ENCODE measurements around the gene POLR3H.
A peak's percentile ranks its signal among the peaks of the same experiment; 100 is the strongest.

Gene POLR3H

GRCh38 chr22:41534219-41534618 lies 10.1 kb downstream of the POLR3H start:
- no peak for FAIRE-seq

- FAIRE-seq, result no peak
Observed at GRCh38 chr22:41532908-41533825, 11.1 kb downstream of the POLR3H start.

GRCh38 chr22:41531715-41532477 lies 12.4 kb downstream of the POLR3H start:
- no peak for FAIRE-seq

- no peak for FAIRE-seq
Observed at GRCh38 chr22:41530890-41531714, 13.2 kb downstream of the POLR3H start.

GRCh38 chr22:41528938-41529561 lies 15.2 kb downstream of the POLR3H start:
- FAIRE-seq, result no peak

- FAIRE-seq, result no peak
Observed at GRCh38 chr22:41528132-41528766, 16.0 kb downstream of the POLR3H start.

- no peak for FAIRE-seq
Observed at GRCh38 chr22:41526830-41527799, 17.2 kb downstream of the POLR3H start.

GRCh38 chr22:41526226-41526829 lies 17.9 kb downstream of the POLR3H start:
- no peak for FAIRE-seq

GRCh38 chr22:41525450-41526225 lies 18.6 kb downstream of the POLR3H start:
- FAIRE-seq, result no peak

GRCh38 chr22:41524809-41525449 lies 19.3 kb downstream of the POLR3H start:
- FAIRE-seq, result no peak

GRCh38 chr22:41524251-41524661 lies 20.0 kb downstream of the POLR3H start:
- no peak for FAIRE-seq

- no peak for FAIRE-seq
Observed at GRCh38 chr22:41523464-41524221, 20.6 kb downstream of the POLR3H start.

- no peak for FAIRE-seq
Observed at GRCh38 chr22:41522813-41523212, 21.5 kb downstream of the POLR3H start.

GRCh38 chr22:41521126-41521525 lies 23.1 kb downstream of the POLR3H start:
- no peak for FAIRE-seq

GRCh38 chr22:41518048-41518347 lies 26.3 kb downstream of the POLR3H start:
- no peak for FAIRE-seq

- peak; percentile 21 for FAIRE-seq
Observed at GRCh38 chr22:41517172-41518047, 26.9 kb downstream of the POLR3H start.

- no peak for FAIRE-seq
Observed at GRCh38 chr22:41516462-41516861, 27.8 kb downstream of the POLR3H start.

Data from A204.1 (cell line).